HL-60 (cell line): ENCODE measurements around the gene NFIX.

Source experiments
- CTCF ChIP-seq: IDR thresholded peaks from one replicate; pipeline ENCODE4 v1.5.1; 2011; ENCODE audit warnings: low read length, control low read depth, inconsistent platforms; ENCODE audit not compliant: insufficient read depth
- POLR2AphosphoS5 ChIP-seq: IDR thresholded peaks from 2 replicates; pipeline ENCODE4 v1.6.1; 2012; ENCODE audit warnings: low read depth
- SPI1 ChIP-seq: IDR thresholded peaks from 2 replicates; pipeline ENCODE4 v1.6.1; 2012; ENCODE audit warnings: low read depth, mild to moderate bottlenecking, borderline replicate concordance

GRCh38 chr19:13018035-13018914 is 23.0 kb downstream of the NFIX start:
- TF ChIP-seq POLR2AphosphoS5 (no peak), CTCF (no peak), SPI1 (no peak)
